Cardiac septum (tissue), 1 donor: ENCODE data around the gene KLHL36. TPM values are rescaled to one million over a fixed set of nuclear protein-coding genes. Genes with fewer than 3 reads are reported as not detected.
"Not testable (repeated sequence)": the region's sequence is repeated elsewhere in the genome, so short reads cannot be mapped to it uniquely, and the experiment has no call there.

Source experiments
- DNase-seq: peaks from one replicate; pipeline ENCODE4 v3.0.0-alpha.2; 2020; ENCODE audit warnings: low spot score
- intact Hi-C: fragments of 100-400 bp; cut with DNase I; formaldehyde crosslinking; loops from one replicate; pipeline ENCODE4 v1.14.0; 2022
- total RNA-seq: library from RNA; stranded (reverse); fragmentation: NEBNext Ultra II Directional; extraction: Animal tissue kit (Norgen Biotek cat#: 25700); gene quantifications from one replicate; pipeline ENCODE4 v1.2.1, GENCODE V29; 2021
- donor health status: DM: no; HTN: no; CAD: no.

KLHL36 gene
- total RNA-seq, 1 donor from 2014 or later: 53.2 TPM

- no peak for DNase-seq
- intact Hi-C loops: no loop called here
Observed at GRCh38 chr16:84685210-84685609, 36.9 kb downstream of the KLHL36 start.

- intact Hi-C loops: no loop called here
- DNase-seq: no peak
Observed at GRCh38 chr16:84686707-84687298, 38.5 kb downstream of the KLHL36 start.

GRCh38 chr16:84687715-84688114, 39.4 kb downstream of the KLHL36 start:
- DNase-seq: no peak
- intact Hi-C loops: no loop called here

- intact Hi-C loops, DNase-seq: not testable (repeated sequence)
Observed at GRCh38 chr16:84688163-84688562, 39.9 kb downstream of the KLHL36 start.

GRCh38 chr16:84689111-84689510, 40.8 kb downstream of the KLHL36 start:
- DNase-seq: no peak
- intact Hi-C loops: no loop called here

- intact Hi-C loops: no loop called here
- DNase-seq: no peak
Observed at GRCh38 chr16:84690088-84690819, 41.9 kb downstream of the KLHL36 start.

GRCh38 chr16:84692451-84693214, 44.3 kb downstream of the KLHL36 start:
- no peak for DNase-seq

GRCh38 chr16:84693869-84694268, 45.6 kb downstream of the KLHL36 start:
- intact Hi-C loops, DNase-seq: not testable (repeated sequence)

More at GRCh38 chr16:84692451-84693214, 44.3 kb downstream of the KLHL36 start:
- intact Hi-C loops: no loop called here

- DNase-seq: no peak
- intact Hi-C loops: no loop called here
Observed at GRCh38 chr16:84694980-84695379, 46.7 kb downstream of the KLHL36 start.

- no peak for DNase-seq
- intact Hi-C loops: no loop called here
Observed at GRCh38 chr16:84699147-84699711, 50.9 kb downstream of the KLHL36 start.

GRCh38 chr16:84699712-84700445, 51.6 kb downstream of the KLHL36 start, which contains the start of gene USP10:
TSS of gene USP10 (plus strand) at chr16:84700000. CDS start at chr16:84700091, 91 bp downstream.
- peak; percentile 92 for DNase-seq
- intact Hi-C loops: no loop called here

GRCh38 chr16:84700446-84701300, 52.4 kb downstream of the KLHL36 start:
- no peak for DNase-seq
- intact Hi-C loops: no loop called here

GRCh38 chr16:84703681-84704080, 55.4 kb downstream of the KLHL36 start:
- intact Hi-C loops: no loop called here
- no peak for DNase-seq

GRCh38 chr16:84704253-84704652, 55.9 kb downstream of the KLHL36 start:
- no peak for DNase-seq
- intact Hi-C loops: no loop called here

GRCh38 chr16:84706856-84707255, 58.5 kb downstream of the KLHL36 start:
- intact Hi-C loops: no loop called here
- no peak for DNase-seq

- intact Hi-C loops: no loop called here
- DNase-seq: no peak
Observed at GRCh38 chr16:84709609-84710008, 61.3 kb downstream of the KLHL36 start.

- DNase-seq: no peak
- intact Hi-C loops: no loop called here
Observed at GRCh38 chr16:84710686-84711085, 62.4 kb downstream of the KLHL36 start.
